ENCODE measurements around the gene MUC4.
"Not testable (repeated sequence)": the region's sequence is repeated elsewhere in the genome, so short reads cannot be mapped to it uniquely, and the experiment has no call there.

MUC4 gene

DNA sequence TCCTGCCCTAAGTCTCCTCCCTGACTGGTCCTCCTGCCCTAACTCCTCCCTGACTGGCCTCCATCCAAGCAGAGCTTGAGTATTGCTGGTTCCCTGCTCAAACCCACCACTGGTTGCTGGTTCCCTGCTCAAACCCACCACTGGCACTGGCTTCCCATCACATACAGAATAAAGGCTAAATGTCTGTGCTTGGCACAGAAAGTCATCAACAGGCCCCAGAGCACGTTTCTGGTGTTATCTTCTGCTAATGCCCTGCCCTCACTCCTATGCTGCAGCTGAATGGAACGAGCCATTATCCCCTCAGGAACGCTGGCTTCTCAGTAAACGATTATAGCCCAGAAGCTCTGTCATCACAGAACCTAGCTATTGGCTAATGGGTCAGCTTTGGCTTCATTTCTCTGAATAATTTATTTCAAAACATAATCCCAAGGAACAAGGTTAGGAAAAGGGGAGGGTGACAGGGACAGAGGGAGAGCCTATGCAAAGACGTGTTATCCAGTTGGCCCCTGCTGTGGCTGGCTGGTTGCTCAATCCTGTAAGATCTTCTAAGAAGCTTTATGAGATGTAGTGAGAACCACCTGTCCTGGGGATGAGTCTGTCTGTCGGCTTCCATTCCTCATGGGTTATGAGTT, 97.2 kb downstream of the MUC4 start:
- DNase-seq, result no peak

DNA sequence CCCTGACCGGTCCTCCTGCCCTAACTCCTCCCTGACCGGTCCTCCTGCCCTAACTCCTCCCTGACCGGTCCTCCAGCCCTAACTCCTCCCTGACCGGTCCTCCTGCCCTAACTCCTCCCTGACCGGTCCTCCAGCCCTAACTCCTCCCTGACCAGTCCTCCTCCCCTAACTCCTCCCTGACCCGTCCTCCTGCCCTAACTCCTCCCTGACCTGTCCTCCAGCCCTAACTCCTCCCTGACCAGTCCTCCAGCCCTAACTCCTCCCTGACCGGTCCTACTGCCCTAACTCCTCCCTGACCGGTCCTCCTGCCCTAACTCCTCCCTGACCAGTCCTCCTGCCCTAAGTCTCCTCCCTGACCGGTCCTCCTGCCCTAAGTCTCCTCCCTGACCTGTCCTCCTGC, 98.6 kb downstream of the MUC4 start:
- DNase-seq, result not testable (repeated sequence)

GRCh38 chr3:195712535-195712910, 99.2 kb downstream of the MUC4 start:
- DNase-seq, result not testable (repeated sequence)

DNA sequence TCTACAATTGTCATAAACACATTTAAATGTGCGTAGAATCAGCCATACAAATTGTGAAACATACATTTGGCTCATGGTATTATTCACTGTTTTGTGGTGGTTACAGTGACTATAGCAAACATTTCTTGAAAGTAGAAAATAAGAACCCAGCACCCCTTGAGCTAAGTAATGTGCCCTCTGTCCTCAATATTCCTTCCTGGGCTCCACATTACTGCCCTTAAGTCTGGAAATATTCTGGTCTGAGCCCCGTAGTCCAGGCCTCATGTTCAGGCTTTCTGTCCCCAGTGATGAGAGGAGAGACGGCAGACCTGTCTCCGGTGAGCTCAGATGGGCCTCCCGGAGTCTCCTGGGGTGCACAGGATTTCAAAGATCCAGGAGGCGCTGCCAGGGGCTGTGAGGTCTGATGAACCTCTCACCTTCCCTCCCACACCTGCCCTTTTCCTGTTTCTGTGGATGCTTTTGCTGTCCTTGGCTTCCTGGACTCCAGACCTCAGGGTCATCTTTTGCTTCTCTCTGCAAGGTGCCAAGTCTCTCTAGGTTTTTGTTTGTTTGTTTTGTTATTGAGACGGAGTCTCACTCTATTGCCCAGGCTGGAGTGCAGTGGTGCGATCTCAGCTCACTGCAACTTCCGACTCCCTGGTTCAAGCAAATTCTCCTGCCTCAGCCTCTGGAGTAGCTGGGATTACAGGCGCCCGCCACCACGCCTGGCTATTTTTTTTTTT, 99.8 kb downstream of the MUC4 start:
- DNase-seq, result no peak

DNA sequence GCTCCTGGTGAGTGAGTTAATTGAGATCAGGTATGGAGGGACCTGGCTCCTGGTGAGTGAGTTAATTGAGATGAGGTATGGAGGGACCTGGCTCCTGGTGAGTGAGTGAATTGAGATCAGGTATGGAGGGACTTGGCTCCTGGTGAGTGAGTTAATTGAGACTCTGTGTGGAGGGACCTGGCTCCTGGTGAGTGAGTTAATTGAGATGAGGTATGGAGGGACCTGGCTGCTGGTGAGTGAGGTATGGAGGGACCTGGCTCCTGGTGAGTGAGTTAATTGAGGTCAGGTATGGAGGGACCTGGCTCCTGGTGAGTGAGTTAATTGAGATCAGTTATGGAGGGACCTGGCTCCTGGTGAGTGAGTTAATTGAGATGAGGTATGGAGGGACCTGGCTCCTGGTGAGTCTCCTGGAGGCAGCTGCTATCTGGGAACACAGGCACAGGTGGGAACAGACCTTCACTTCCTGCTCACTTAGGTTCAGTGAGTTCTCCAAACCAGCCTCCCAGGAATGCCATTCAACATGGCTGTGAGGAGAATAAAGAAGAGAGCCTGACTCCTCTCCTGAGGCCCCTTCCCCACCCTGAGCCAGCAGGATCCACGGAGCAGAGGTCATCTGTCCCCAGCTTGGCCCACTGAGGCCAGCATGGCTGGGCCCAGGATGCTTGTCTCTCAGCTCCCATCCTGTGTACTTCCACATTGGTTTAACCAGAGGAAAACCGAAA, 100.5 kb downstream of the MUC4 start:
- not testable (repeated sequence) for DNase-seq

- DNase-seq, result not testable (repeated sequence)
These were observed 101.4 kb downstream of the MUC4 start for GRCh38 chr3:195710126-195710905.

- no peak for DNase-seq
These were observed 102.0 kb downstream of the MUC4 start for GRCh38 chr3:195709676-195710085.

DNA sequence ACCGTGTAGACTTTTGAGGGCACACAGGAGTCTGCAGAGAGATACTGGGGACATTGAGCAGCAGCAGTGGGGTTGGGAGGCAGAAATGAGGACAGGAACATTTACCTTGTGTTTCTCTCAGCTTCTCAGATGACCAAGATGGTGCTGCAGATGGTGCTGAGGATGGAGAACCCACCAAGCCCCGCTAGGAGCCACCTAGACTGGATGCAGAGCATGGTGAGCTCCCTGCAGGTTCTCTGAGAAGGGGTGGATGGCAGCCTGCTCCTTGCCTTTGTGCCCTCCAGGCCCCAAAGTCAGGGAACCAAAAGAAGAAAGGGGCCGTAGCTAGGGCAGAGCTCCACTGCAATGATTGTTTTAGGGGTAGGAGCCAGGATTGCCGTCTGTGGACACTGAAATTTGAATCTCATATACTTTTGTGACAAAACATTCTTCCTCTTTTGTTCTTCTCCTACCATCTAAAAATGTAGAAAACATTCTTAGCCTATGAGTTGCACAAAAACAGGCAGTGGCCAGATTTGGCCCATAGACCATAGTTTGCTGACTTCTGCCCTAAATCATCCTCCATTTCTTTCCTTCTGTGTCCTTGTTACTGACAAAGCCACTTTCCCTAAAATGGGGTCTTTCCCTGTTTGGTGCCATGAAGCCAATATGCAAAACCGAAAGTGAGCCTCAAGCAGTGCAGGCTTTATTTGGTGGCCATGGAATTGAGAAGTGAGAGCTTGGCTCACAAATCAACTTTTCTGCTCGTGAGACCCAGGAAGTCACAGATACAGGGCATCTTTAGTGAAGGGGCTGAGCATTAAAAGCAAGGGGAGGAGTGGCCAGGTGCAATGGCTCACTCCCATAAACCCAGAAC, 102.9 kb downstream of the MUC4 start:
- no peak for DNase-seq

DNA sequence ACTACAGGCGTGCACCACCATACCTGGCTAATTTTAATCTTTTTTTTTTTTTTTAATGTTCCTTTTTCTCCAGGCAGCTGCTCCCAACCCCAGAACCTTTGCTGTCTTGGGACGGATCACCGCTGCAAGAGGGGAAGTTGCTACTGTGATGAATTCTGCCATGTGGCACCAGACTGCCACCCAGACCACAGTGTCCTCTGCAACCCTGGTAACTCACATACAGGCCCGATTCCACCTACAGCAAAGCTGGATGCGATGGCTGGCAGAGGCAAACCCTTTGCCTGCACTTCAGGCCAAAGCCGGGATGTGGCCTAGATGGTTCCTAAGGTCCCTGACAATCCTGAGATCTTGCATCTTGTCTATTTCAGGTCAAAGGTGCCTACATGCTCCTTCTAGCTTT, 103.7 kb downstream of the MUC4 start:
- no peak for DNase-seq

- DNase-seq, result no peak
These were observed 106.4 kb downstream of the MUC4 start for GRCh38 chr3:195705081-195705991.

GRCh38 chr3:195704433-195704999, 107.2 kb downstream of the MUC4 start:
- no peak for DNase-seq

- no peak for DNase-seq
These were observed 108.0 kb downstream of the MUC4 start for GRCh38 chr3:195703776-195704175.

DNA sequence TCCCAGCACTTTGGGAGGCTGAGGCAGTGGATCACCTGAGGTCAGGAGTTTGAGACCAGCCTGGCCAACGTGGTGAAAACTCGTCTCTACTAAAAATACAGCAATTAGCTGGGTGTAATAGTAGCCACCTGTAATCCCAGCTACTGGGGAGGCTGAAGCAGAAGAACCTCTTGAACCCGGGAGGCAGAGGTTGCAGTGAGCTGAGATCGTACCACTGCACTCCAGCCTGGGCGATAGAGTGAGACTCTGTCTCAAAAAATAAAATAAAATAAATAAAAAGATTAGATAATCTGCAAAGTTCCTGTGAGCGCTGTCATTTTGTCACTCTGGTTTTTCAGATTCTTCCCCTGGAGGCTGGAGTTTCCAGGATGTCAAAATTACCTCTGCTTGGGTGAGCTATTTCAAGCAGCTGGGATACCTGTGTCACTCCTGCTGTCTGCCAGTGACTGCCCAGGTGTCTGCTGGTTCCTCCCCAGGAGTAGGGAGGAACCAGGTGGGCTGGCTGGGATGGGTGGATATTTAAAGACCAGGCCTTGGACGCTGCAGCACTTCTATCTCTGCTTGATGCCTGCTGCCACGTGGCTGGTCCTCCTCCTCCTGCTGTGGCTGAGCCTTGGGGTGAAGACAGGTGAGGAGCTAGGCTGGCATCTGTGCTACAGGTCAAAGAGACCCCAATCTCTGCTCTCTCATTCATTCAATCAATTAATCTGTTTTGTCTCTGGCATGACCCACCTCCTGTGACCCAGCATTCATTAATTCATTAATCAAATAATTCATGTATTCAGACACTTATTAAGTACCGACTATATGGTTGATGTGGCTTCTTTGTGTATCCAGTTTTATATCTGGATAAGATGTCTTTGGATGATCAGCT, 110.5 kb downstream of the MUC4 start:
- DNase-seq, result no peak

DNA sequence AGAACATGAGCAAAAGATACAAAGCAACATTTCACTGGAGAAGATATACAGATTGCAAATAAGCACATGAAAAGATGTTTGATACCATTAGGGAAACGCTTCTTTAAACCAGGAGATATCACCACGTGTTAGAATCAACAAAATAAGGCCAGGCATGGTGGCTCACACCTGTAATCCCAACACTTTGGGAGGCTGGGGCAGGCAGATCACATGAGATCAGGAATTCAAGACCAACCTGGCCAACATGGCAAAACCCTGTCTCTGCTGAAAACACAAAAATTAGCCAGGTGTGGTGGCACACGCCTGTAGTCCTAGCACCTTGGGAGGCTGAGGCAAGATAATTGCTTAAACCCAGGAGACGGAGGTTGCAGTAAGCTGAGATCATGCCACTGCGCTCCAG, 111.4 kb downstream of the MUC4 start:
- no peak for DNase-seq

DNA sequence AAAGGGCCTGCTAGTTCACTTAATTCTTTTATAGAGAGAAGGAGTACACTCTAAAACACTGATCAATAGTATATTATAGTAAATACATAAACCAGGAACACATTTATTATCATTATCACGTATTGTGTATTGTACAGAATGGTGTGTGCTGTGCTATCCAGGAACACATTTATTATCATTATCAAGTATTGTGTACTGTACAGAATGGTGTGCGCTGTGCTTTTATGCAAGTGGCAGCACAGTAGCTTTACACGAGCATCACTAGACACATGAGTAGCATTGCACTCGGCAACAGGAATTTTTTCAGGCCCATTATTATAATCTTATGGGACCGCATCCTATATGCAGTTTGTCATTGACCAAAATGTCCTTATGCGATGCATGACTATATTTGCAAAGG, 111.9 kb downstream of the MUC4 start:
- no peak for DNase-seq

- DNase-seq, result no peak
These were observed 112.3 kb downstream of the MUC4 start for GRCh38 chr3:195699388-195699771.

DNA sequence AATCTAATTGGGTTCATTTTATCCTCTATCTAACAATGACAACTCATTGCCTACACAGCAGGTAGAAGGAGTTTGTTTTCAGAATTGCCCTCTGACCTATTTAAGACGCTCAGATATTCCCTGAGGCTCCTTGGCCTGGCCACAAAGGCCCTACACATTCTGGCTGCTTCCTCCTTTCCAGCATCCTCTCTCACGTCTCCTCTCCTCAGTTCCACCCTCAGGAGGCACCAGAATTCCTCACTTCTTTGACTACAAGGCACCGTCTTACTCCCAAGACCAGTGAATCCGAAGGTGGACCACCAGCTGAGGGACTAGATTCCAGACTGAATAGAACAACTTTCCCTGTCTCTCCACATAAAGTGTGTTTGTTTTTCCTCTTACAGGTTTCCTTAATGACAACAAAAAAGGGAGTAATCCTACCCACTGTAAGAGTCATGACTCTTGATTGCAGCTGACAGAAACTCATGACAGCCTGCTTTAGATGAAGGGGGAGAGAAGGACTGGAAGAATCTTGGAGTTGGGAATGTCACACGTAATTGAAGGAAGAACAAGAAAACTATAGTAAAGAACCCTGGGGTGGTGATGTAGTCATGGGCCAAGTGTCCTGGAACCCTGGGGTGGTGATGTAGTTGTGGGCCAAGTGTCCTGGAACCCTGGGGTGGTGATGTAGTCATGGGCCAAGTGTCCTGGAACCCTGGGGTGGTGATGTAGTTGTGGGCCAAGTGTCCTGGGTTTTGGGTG, 112.9 kb downstream of the MUC4 start:
- no peak for DNase-seq

- DNase-seq, result no peak
These were observed 113.4 kb downstream of the MUC4 start for GRCh38 chr3:195698325-195698646.
